Spleen (tissue), 11 donors: ENCODE measurements around the gene HIPK2. TPM values are rescaled to one million over a fixed set of nuclear protein-coding genes. Genes with fewer than 3 reads are reported as not detected.

ENCODE experiments used
- DNase-seq: peaks from one replicate; pipeline ENCODE4 v3.0.0-alpha.2; 2020
- H3K27ac ChIP-seq, 8 donors: fragments of 200-600 bp; sonication (generic) in 7 of 8; 1 replicate in 4 of 8; 2 replicates in 4 of 8; pipeline versions ENCODE4 v1.5.0 to v1.8.0; 2016 to 2021; ENCODE audit warnings: inconsistent platforms in 4 of 8, mild to moderate bottlenecking in 4 of 8, moderate library complexity in 1 of 8
- H3K27me3 ChIP-seq, 7 donors: fragments of 200-600 bp; sonication (generic) in 6 of 7; replicated peaks in 1 of 7; 1 replicate in 4 of 7; 2 replicates in 3 of 7; pipeline versions ENCODE4 v1.5.0 to v1.8.0; 2016 to 2021; ENCODE audit warnings: inconsistent platforms in 3 of 7, mild to moderate bottlenecking in 1 of 7
- H3K36me3 ChIP-seq, 6 donors: fragments of 200-600 bp; sonication (generic) in 5 of 6; 1 replicate in 4 of 6; 2 replicates in 2 of 6; pipeline versions ENCODE4 v1.5.0 to v1.8.0; 2016 to 2021; ENCODE audit warnings: inconsistent platforms in 2 of 6
- H3K4me1 ChIP-seq, 6 donors: fragments of 200-600 bp; sonication (generic) in 5 of 6; 1 replicate in 3 of 6; 2 replicates in 3 of 6; pipeline versions ENCODE4 v1.5.0 to v1.8.0; 2016 to 2021; ENCODE audit warnings: inconsistent platforms in 3 of 6
- H3K4me3 ChIP-seq, 8 donors: fragments of 200-600 bp; sonication (generic) in 7 of 8; 1 replicate in 4 of 8; 2 replicates in 4 of 8; pipeline versions ENCODE4 v1.5.0 to v1.8.0; 2016 to 2021; ENCODE audit warnings: inconsistent platforms in 4 of 8, mild to moderate bottlenecking in 4 of 8, moderate library complexity in 2 of 8
- H3K9me3 ChIP-seq, 8 donors: fragments of 200-600 bp; sonication (generic) in 7 of 8; 1 replicate in 4 of 8; 2 replicates in 4 of 8; pipeline versions ENCODE4 v1.5.0 to v1.8.0; 2016 to 2021; ENCODE audit warnings: inconsistent platforms in 4 of 8
- POLR2A ChIP-seq, 3 donors: fragments of 450-650 bp; IDR thresholded peaks; one replicate each; pipeline ENCODE4 v1.5.1; 2017; ENCODE audit warnings: antibody characterized with exemption in 3 of 3, mild to moderate bottlenecking in 1 of 3
- POLR2AphosphoS5 ChIP-seq, 3 donors: sonication (generic); formaldehyde crosslinking; IDR thresholded peaks; one replicate each; pipeline ENCODE4 v1.5.1; 2017; ENCODE audit warnings: antibody characterized with exemption in 3 of 3
- WGBS, 5 donors: extraction: QIAGEN DNeasy Blood & Tissue Kit in 3 of 5; methylation state at CpG; one replicate each; pipeline versions ENCODE4 v1.1.5 to v1.1.7; 2013 to 2018; 5-methylcytosine and 5-hydroxymethylcytosine counted together
- intact Hi-C: fragments of 100-400 bp; cut with DNase I; formaldehyde crosslinking; loops from one replicate; pipeline ENCODE4 v1.15.0; 2023; ENCODE audit warnings: low total_unique reads
- polyA plus RNA-seq, 3 donors: library from polyadenylated mRNA; stranded (reverse); fragments of 200-250 nt; gene quantifications; one replicate each; pipeline ENCODE4 v1.2.1, GENCODE V29; 2013
- total RNA-seq, 7 donors: library from RNA; depleted of rRNA in 3 of 7; stranded (reverse); fragments of >200 nt in 3 of 7; fragmentation: NEBNext Ultra II Directional in 4 of 7; extraction: Animal tissue kit (Norgen Biotek cat#: 25700) in 4 of 7; gene quantifications; one replicate each; pipeline versions ENCODE4 v1.1.0 to v1.2.1, GENCODE V29; 2016 to 2021
- TF ChIP-seq, protein P1 (sequence below), 11 experiments: fragments of 200-600 bp in 7 of 11; fragments of 450-650 bp in 4 of 11; sonication (generic) in 4 of 11; IDR thresholded peaks in 8 of 11; conservative IDR thresholded peaks in 3 of 11; 1 replicate in 7 of 11; 2 replicates in 4 of 11; pipeline versions ENCODE4 v1.4.0 to v1.8.0; 2016 to 2021; ENCODE audit warnings: antibody characterized with exemption in 11 of 11, inconsistent platforms in 4 of 11, mild to moderate bottlenecking in 1 of 11
- donor health status: healthy with polysubstance abuse.
- donor health status: DM: no; HTN: no; CAD: no; lungs with moderate emphysema.
- donor health status: DM: no; HTN: no; CAD: no.
- donor health status: Bipolar disorder and iron deficiency.
- donor health status: healthy.
- donor health status: DM: no; HTN: no; CAD: no.
- donor health status: DM: yes; HTN: yes; CAD: no.

The HIPK2 gene
- total and polyA plus RNA-seq, 10 donors: 1.7 to 97.5 (median 51.8) TPM

DNA sequence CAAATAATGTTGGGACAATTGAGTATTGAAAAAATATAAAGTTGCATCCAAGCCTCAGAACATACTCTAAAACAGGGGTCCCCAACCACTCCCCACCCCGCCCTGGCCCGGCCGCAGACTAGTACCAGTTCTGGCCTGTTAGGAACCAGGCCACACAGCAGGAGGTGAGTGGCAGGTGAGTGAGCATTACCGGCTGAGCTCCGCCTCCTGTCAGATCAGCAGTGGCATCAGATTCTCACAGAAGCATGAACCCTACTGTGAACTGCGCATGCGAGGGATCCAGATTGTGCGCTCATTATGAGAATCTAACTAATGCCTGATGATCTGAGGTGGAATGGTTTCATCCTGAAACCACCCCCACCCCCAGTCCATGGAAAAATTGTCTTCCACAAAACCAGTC is 19.4 kb downstream of the HIPK2 start:
- 93 to 97% (median 96%) methylated on average over 8 of the region's 8 CpGs for WGBS, 5 donors
- TF ChIP-seq, protein P1, sequence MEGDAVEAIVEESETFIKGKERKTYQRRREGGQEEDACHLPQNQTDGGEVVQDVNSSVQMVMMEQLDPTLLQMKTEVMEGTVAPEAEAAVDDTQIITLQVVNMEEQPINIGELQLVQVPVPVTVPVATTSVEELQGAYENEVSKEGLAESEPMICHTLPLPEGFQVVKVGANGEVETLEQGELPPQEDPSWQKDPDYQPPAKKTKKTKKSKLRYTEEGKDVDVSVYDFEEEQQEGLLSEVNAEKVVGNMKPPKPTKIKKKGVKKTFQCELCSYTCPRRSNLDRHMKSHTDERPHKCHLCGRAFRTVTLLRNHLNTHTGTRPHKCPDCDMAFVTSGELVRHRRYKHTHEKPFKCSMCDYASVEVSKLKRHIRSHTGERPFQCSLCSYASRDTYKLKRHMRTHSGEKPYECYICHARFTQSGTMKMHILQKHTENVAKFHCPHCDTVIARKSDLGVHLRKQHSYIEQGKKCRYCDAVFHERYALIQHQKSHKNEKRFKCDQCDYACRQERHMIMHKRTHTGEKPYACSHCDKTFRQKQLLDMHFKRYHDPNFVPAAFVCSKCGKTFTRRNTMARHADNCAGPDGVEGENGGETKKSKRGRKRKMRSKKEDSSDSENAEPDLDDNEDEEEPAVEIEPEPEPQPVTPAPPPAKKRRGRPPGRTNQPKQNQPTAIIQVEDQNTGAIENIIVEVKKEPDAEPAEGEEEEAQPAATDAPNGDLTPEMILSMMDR (IDR thresholded peaks at IDR 0.05 in 8 of 11, conservative IDR thresholded peaks at IDR 0.05 in 3 of 11): no peak
- TF ChIP-seq POLR2A (IDR thresholded peaks at IDR 0.05): no peak
- TF ChIP-seq POLR2AphosphoS5 (IDR thresholded peaks at IDR 0.05): no peak
- DNase-seq: no peak
- Histone ChIP-seq H3K27ac (no peak overlapping the region), H3K4me3 (no peak overlapping the region), H3K36me3 (peaks cover 0 to 24% (median 0%) of the 10 kb centered on the region in 6 donors), H3K27me3 (no peaks in the 10 kb centered on the region), H3K4me1 (peaks cover 3 to 89% (median 31%) of the 10 kb centered on the region in 6 donors), H3K9me3 (no peaks in the 10 kb centered on the region)
- intact Hi-C loops: no loop called here

GRCh38 chr7:139757968-139758367 is 19.8 kb downstream of the HIPK2 start:
- H3K27me3 ChIP-seq: no peaks in the 10 kb centered on the region
- DNase-seq: no peak
- H3K36me3 ChIP-seq: peaks cover 0 to 28% (median 0%) of the 10 kb centered on the region in 6 donors
- TF ChIP-seq POLR2A (IDR thresholded peaks at IDR 0.05): no peak
- no peak for TF ChIP-seq POLR2AphosphoS5 (IDR thresholded peaks at IDR 0.05)
- TF ChIP-seq, protein P1 (IDR thresholded peaks at IDR 0.05 in 8 of 11, conservative IDR thresholded peaks at IDR 0.05 in 3 of 11): no peak
- intact Hi-C loops: no loop called here
- 85 to 94% (median 89%) methylated on average over 2 of the region's 2 CpGs for WGBS, 5 donors
- no peaks in the 10 kb centered on the region for H3K9me3 ChIP-seq
- no peak overlapping the region for H3K4me3 ChIP-seq
- peaks cover 4 to 89% (median 28%) of the 10 kb centered on the region in 6 donors for H3K4me1 ChIP-seq
- no peak overlapping the region for H3K27ac ChIP-seq

GRCh38 chr7:139753693-139754111 is 24.1 kb downstream of the HIPK2 start:
- intact Hi-C loops: no loop called here
- Histone ChIP-seq H3K27me3 (no peaks in the 10 kb centered on the region), H3K27ac (no peak overlapping the region), H3K4me1 (peaks cover 0 to 86% (median 28%) of the 10 kb centered on the region in 6 donors), H3K4me3 (no peak overlapping the region), H3K9me3 (no peaks in the 10 kb centered on the region), H3K36me3 (peaks cover 0 to 33% (median 0%) of the 10 kb centered on the region in 6 donors)
- DNase-seq: no peak
- WGBS, 5 donors: 92 to 96% (median 96%) methylated on average over 11 of the region's 11 CpGs
- no peak for TF ChIP-seq POLR2A (IDR thresholded peaks at IDR 0.05)

DNA sequence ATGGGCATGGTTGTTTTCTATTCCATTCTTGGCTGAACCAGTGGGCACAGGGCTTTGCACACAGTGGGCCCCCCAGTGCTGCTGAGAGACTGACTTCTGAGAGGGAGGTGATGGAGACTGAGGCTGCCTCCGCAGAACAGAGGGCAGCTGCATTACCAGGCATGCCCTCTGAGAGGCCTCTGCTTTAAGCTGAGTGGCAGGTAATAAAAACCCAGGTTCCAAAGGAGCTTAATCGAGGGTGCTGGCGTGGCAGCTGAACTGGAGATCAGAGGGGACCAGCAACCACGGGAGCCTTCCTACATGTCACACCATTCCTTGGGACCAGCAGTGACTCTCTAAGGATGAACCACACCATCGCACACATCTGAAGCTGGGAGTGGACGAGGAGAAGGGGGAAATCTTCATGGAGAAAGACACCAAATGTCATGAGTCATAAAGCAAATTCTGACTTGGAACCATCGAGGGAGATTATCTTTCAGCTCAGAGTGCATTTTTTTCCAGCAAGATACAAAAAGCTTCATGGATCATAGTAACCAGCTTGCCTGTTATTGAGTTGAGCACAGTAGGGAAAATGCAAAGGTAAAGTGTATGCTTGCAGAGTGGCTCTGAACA is 24.6 kb downstream of the HIPK2 start:
- Histone ChIP-seq H3K36me3 (peaks cover 0 to 37% (median 0%) of the 10 kb centered on the region in 6 donors), H3K27me3 (no peaks in the 10 kb centered on the region), H3K9me3 (no peaks in the 10 kb centered on the region), H3K4me3 (no peak overlapping the region), H3K27ac (no peak overlapping the region), H3K4me1 (peaks cover 0 to 86% (median 33%) of the 10 kb centered on the region in 6 donors)
- WGBS, 5 donors: 81 to 92% (median 87%) methylated on average over 4 to 7 of the region's 7 CpGs
- TF ChIP-seq, protein P1 (IDR thresholded peaks at IDR 0.05 in 8 of 11, conservative IDR thresholded peaks at IDR 0.05 in 3 of 11): no peak
- TF ChIP-seq POLR2AphosphoS5 (IDR thresholded peaks at IDR 0.05) (no peak), POLR2A (IDR thresholded peaks at IDR 0.05) (no peak)
- DNase-seq: no peak
- intact Hi-C loops: no loop called here
